NCI-H2171 (cell line): Measurements from ENCODE around the gene IFNGR1.
A peak's percentile ranks its signal among the peaks of the same experiment; 100 is the strongest.

Experiments
- DNase-seq: peaks from one replicate; lab custom pipeline; 2025; lab: John Stamatoyannopoulos, UW

Gene IFNGR1

DNA sequence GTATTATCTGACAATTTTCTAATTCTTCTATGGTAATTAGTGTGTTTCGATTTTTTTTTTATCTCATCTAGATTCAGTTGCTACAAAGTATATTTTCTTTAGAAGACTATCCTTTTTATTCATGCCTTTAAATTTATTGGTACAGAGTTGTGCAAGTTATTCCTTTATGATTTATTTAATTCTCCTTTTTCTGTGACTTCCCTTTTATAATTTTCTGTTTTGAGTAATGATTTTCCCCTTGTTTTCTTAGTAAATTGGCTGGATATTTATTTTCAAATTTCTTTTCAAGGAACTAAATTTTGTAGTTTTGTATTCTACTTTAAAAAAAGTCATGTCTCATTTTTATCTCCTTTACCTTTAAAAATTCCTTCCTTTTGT is 43.3 kb downstream of the IFNGR1 start:
- DNase-seq: no peak

DNA sequence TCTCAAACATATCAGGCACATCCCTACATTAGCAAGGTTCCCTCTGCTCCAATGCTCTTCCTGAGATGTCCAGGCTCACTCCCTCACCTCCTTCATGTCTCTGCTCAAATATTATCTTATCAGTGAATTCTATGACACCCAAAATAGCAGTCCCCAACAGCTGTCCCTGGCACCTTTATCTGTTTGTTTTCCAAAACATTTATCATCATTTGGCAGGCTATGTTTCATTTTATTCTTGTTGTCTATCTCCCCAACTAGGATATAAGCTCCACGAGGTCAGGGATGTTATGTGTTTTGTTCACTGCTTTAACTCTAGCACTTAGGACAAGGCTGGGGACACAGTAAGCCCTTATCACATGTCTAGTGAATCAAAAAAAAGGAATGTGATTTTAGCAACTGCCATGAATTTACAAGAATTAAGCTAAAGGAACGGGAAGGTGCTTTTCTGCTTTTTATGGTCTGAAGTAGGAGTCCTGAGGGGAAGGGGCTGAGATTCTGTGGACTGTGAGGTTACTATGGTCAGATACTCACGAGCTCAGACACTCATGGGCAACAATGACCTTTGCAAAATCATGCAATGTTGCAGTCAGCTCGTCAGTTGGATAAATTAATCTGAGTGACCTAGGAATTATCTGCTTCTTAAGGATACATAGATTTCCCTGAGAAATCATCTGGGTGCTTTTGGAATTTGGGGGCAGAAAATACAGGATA is 43.9 kb downstream of the IFNGR1 start:
- no peak for DNase-seq

DNA sequence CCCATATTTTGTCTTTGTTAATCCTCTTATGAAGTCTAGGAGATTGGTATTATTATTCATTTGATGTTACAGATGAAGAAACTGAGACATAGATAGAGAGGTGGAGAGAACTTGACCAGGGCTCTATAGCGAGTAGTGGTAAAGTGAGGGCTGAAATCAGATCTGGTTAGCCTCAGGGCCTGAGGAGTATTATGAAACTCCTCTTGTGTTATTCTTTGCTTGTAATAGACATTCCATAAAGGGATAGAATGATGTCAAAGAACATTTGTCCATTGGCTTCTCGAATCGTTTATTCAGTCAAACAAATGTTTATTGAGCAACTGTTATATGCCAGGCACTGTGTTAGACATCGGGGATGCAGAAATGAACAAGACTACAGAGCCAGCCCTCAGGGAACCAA is 45.7 kb downstream of the IFNGR1 start, which contains the start of gene IL22RA2:
IL22RA2 (minus strand) TSS at position 144 of the 400 bp plus-strand sequence. CDS start 11,895 bp downstream, outside the sequence.
- no peak for DNase-seq

DNA sequence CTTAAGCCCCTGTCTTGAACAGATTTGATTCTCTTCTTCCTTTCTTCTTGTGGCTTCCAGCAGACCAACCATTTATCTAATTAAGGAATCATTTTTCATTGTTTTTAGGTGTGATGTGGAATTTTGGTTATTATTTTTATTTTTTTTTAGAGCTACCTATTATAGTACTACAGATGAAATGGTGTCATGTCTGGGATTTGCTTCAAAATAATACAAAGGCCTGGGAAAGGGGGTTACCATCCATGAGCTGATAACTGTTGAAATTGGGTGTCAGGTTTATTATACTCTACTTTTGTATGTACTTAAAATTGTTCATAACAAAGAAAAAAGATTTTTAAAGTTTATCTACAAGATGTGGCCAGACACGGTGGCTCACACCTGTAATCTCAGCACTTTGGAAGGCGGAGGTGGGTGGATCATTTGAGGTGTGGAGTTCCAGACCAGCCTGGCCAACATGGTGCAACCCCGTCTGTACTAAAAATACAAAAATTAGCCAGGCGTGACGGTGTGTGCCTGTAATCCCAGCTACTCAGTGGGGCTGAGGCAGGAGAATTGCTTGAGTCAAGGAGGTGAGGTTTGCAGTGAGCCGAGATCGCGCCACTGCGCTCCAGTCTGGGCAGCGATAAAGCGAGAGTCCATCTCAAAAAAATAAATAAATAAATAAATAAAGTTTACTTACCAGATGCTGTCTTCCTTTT is 46.3 kb downstream of the IFNGR1 start:
- no peak for DNase-seq

DNA sequence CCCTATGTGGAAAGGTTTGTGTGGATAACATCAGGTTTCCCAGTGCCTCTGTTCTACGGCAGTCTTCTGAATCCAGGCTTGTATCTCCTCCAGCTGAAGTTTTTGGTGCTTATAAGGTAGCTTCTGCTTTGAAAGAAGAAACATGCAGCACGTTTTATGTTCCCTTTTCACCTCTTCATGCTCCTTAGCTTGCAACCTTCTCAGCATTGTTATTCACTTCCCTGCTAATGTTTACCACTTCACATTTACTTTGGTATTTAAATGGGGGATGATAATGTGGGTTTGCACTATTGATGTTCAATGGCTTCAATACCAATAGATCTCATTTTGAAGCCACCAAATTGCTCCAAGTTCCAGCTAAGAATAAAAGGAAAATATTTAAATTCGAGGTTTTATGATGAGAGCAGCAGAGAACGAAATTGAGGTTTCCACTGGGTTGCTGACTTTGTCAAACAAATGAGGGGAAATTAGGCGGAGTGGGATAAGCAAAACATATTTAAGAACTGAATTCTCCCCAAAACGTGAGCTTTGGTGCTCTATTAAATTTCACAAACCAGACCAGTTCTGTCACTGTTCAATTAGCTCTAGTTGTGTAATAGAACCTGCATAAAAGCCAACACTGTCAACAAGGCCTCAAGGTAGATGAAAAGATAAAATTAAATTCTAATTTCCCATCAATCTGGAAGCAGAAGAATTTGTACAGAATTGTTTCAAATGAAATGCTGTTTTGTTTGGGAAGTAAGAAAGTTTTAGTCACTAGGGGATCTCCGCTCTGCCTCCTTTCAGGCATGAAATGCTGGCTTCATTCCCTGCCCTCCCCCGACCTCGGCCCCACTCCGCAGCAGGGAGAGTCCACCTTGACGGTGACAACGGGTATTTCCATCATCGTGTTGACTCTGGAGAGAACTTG is 47.1 kb downstream of the IFNGR1 start:
- no peak for DNase-seq

DNA sequence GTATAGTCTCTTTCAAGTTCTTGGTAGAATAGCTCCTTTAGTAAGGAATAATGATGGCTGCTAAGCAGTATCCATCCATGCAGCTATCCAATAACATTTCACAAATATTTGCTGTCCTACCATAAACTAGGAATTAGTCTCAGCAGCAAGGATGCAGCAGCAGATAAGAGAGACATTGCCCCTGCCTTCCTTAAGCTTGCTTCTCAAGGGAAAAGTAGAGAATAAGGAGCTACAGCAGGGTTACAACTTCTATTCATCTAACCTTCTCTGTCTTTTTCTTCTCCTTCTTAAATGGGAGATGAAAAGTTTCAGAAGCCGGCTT is 48.2 kb downstream of the IFNGR1 start:
- DNase-seq: no peak

DNA sequence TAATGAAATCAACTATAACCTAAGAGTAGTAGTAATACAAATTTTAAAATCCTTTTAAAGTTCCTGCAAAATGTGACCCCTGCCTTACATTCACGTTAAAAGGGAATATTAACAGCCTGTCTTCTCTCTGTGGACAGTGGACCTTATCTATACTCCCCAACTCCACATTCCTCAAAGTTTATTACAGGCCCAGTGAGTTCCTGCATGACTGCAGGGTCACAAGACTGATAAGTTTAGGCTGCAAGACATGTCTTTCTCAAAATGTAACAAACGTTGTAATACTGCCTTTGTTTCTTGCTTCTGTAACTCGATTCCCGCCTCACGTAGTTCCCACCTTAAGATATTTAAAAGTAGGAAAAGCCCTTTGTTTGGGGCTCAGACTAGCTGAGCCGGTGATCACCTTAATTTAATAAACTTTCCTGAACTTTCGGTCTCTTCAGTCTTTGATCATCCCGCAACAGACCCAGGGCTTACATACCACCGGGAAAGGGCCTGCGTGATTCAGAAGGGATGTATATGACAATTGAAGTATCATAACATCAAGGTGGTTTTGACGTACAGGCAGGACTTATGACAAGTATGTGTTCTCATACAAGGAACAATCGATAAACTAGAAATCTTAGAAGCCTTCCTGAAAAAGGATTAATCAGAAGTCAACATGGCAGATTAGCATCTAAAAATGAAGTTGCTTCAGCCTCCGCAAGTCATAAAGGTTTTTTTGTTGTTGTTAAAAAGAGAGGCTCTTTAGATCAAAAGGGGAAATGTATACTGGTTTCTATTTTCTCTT is 48.7 kb downstream of the IFNGR1 start:
- no peak for DNase-seq

DNA sequence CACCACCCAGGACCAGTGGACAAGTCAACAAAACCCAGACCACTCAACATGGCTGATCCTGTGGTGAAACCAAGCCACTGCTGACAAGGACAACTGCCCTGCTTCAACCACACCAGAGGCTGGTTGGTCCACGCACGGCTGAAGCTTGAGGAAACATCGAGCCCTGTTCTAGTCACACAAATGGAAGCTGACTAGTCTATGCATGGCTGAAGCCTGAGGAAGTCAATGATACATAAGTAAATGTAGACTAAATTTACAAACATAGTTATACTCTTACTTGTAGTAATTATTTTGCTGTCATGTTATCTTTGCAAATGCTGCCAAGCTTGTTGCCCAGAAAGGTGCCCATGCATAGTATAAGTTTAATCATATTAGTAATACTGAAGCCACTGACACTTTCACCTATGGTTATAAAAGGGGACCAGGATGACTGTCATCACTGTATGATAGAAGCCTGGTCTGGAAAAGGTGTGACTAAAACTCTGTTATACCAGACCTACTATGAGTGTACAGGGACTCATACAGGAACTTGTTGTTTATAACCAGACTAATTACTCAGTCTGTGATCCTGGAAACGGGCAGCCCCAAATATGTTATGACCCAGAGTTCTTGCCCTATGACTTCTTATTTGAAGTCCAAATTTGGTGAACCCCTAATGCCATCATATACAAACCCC is 51.3 kb downstream of the IFNGR1 start:
- DNase-seq: no peak

DNA sequence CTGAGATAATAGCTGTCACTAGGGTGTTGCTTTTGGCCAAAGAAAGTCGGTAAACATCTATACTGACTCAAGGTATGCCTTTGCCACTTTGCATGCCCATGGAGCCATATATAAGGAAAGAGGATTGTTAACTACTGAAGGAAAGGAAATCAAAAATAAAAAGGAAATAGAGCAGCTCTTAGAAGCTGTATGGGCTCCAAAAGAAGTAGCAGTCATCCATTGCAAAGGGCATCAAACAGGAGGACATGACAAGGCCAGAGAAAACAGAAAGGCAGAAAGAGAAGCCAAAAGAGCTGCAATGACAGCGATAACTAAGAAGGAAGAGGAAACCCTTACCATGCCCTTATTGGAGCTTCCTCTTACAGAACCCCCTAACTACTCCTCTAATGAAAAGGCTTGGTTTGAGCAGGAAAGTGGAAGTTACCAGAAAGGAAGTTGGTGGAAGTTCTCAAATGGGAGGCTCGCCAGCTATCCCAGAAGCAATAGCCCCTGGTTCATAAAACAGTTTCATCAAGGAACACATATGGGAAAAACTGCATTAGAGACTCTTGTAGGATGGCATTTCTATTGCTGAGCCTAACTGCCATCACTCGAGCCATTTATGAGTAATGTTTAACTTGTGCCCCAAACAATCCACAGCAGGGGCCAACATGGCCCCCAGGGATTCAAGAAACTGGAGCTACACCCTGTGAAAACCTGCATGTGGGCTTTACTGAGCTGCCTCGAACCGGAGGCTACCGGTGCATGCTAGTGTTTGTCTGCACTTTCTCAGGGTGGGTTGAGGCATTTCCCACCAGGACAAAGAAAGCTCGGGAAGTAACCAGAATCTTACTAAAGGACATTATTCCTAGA is 52.7 kb downstream of the IFNGR1 start:
- DNase-seq: no peak

DNA sequence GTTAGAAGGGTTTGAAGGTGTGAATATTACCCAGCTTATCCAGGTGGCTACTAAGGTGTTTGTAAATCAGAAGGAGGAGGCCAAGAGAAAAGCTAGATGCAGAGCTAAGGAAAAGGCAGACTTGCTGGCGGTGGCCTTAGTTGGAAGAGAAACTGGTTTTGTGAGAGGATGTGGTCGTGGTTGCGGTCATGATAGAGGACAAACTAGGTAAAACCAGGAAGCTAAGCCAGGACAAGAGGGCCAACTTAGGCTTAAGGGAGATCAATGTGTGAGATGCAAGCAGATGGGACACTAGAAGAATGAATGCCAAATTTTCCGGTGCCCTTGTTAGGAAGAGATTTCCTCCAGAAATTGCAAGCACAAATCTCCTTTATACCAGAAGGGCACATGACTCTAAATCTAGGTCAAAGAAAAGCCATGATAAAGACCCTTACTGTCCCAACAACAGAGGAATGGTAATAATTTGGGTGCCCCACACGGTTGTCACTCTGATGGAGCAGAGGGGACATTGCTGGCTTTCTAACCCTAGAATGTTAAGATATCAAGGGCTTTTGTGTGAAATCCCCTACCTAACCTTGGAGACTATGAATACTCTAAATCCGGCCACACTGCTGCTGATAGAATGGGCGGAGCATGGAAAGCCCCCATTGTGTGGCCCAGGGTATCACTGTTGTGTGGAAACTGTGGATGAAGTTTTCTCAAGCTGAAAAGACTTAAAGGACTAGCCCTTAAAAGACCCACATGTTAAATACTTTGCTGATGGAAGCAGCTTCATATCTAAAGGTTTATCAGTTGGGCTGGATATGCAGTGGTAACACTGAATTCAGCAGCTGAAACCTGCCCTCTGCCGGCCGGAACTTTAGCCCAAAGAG is 53.6 kb downstream of the IFNGR1 start:
- peak; percentile 0 for DNase-seq

DNA sequence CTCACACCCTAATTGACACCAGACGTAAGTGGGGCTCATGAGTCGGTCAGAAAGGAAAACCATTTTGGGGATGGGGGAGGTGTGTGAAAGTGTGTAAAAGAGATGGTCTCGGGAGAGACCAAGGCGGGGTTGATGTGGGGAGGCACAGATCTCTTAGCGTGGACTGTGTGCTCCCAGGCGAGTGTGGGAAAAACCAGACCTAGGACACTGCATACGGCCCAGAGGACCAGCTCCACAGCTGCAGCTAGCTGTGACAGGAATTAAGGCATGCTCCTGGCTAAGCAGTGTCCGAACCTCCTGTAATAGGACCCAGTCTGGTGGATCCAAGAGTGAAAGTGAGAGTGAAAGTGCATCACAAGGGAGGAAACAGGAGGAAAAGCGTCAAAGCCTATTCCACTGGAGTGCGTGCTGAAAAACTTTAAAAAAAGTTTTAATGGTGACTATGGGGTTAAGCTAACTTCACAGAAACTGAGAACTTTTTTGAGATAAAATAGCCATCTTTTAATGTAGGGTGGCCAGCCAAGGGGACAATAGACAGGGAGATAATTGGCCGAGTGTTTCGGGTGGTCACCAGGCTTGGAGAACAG is 55.4 kb downstream of the IFNGR1 start:
- no peak for DNase-seq

DNA sequence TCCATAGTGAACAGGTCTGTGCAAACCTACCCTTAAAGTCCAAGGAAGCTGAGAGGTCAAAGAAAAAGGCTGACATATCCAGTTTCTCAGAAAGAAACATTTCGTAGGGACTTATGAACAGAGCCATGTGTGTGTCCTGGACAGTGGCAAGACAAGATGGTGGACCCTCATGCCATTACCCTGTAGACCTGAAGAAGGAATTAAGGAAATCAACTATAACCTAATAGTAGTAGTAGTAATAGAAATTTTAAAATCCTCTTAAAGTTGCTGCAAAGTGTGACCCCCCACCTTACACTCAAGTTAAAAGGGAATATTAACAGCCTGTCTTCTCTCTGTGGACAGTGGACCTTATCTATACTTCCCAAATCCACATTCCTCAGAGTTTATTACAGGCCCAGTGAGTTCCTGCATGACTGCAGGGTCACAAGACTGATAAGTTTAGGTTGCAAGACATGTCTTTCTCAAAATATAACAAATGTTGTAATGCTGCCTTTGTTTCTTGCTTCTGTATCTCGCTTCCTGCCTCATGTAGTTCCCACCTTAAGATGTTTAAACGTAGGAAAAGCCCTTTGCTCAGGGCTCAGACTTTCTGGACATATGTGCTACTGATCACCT is 56.4 kb downstream of the IFNGR1 start:
- no peak for DNase-seq

DNA sequence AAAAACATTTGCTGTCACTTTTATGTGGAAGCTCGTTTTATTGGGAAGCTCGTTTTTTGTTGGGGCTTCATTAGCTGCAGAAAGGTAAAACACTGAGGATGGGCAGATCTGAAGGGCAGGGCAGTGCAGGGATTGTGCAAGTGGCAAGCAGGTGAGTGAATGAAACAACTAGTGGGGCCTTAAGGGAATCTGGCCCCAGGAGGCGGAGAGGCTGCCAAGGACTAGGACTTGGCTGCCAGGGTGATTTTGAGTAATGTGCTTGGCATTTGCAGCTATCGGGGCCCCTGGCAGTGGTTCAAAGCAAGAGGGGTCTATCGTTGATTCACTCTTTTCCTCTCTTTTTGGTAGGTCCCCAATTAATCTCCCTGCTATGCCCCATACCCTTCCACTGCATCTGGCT is 57.2 kb downstream of the IFNGR1 start:
- DNase-seq: no peak

DNA sequence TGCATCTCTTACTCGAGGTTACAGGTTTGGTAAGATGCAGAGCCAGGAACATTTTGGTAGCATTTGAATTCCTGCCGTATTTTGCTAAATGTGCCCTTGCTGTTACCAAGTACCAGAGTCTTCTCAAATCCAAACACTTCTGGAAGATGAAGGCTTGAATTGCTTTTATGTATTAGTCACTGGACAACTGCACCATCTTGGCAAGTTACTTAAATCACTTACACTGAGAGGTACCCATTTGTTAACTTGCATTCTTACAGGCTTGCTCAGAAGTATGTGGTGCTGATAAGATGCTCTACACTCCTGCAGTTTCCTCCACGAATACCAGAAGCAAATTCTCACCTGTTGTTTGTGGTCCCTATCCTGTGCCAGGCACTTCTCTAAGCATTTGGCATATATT is 58.4 kb downstream of the IFNGR1 start:
- DNase-seq: no peak

DNA sequence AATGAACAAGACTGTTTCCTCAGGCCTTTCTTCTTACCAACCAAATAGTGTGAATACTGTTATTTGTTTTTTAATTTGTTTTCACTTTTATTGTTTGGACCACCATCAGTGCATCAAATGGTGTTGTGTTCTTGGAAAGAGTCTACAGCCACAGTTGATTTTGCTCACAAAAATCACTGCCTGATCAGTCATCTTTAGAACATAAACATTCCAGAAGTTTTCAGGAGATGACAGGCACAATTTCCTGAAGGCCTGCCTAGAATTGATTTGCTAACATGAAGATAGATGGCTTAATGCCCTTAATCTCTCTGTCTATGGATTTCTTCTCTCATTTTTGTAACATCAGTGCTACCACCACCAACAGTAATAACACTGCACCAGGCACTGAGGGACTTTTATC is 59.3 kb downstream of the IFNGR1 start:
- no peak for DNase-seq

DNA sequence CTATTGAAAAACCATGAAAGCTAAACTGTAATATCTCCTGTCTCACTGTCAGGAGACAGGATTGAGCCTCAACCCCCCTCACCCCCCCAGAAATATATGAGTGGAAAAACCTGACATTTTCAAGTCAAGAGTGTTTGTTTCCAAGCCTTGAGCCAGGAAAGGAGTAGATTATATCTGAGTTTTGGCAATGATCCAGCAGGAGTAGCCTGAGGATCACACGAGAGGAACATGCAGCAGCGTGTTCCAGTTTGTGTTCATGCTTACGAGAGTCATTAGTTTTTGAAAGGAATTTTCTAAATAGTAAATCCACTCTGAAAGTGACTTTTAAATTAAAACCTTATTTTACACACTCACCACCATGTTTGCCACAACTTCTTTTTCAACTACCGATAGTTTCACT is 61.6 kb downstream of the IFNGR1 start:
- DNase-seq: peak; percentile 19

DNA sequence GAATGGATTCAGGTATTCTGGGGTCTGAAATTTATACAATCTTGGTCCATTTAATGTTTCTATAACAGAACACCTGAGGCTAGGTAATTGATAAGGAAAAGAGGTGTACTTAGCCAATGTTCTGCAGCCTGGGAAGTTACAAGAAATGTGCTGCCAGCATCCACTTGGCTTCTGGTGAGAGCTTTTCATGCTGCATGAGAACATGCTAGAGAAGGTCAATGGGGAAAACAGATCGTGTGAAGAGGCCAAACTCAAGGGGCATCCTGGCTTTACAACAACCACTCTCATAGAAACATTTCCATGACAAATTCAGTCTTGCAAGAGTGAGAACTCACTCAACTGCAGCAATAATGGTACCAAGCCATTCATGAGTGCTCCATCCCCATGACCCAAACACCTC is 62.5 kb downstream of the IFNGR1 start:
- DNase-seq: no peak

DNA sequence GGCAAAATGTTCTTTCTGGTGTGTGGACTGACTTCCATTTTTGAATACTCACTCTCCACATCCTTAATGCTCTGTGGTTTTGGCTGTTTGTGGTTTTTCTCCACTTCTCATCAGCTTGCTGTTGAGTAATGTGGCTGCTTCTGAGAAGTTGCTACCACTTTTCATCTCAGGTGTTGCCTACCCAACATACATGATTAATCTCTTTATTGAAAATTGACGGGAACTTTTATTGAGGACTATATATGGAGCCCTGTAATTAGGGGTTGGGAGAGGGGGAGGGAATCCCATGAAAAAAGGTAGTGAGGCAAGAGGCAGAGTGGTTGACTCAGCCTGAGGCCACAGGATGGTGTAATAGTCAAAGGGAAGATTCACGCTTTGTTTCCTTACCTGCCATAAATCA is 63.4 kb downstream of the IFNGR1 start:
- DNase-seq: no peak

DNA sequence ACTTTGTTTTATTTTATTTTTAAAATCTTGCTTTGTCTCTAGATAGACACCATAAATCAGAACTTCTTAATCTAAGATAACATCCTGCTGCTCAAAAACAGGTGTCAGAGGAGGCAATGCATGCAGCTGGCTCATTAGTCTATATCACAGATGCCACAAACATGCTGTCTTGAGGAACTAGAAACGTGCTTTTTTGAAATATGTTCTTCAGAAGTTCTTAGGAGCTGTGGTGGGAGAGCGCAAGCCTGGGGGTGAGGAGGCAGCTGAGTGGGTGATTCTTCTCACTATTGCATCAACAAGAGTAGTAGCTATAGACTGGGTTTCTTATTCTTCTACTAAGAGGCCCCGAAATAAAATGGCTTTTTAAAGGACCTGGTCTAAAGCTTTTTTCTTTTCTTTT is 69.1 kb downstream of the IFNGR1 start:
- DNase-seq: no peak
